Measurements from ENCODE around the gene BCL2.

- TF ChIP-seq EP300 (IDR thresholded peaks at IDR 0.05; ENCODE audit: low read depth) (no peak), CTCF (IDR thresholded peaks at IDR 0.05) (no peak), POLR2A (IDR thresholded peaks at IDR 0.05) (no peak), POLR2AphosphoS5 (IDR thresholded peaks at IDR 0.05) (no peak)
Observed at GRCh38 chr18:63183378-63183777, 136.2 kb downstream of the BCL2 start.

Measured in transverse colon (tissue), 4 donors.